LNCAP (cell line): ENCODE data around the gene LIFR.

Experiments used
- TF ChIP-seq, protein P1 (sequence below): fragments of 450-650 bp; IDR thresholded peaks from 2 replicates; pipeline ENCODE4 v1.5.1; 2017; ENCODE audit warnings: mild to moderate bottlenecking

The LIFR gene

DNA sequence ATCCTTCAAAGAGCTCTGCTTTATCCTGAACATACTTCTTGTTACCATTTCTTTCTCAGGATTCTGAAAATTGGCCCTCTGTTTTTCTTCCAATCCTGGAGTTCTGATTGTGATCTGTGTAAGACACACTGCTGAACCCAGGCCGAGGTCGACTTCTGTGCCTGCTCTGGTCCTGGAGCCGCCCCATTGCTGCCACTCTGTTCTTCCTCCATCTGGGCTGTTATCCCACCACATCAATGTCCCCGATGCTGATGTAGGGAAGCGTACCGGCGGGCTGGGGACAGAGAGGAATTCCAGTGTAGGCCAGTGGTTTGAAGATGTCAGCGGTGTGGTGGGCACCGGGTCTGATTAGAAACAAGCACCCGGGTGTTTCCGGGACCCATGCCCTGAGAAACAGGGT lies 102.5 kb downstream of the LIFR start:
- TF ChIP-seq, protein P1, sequence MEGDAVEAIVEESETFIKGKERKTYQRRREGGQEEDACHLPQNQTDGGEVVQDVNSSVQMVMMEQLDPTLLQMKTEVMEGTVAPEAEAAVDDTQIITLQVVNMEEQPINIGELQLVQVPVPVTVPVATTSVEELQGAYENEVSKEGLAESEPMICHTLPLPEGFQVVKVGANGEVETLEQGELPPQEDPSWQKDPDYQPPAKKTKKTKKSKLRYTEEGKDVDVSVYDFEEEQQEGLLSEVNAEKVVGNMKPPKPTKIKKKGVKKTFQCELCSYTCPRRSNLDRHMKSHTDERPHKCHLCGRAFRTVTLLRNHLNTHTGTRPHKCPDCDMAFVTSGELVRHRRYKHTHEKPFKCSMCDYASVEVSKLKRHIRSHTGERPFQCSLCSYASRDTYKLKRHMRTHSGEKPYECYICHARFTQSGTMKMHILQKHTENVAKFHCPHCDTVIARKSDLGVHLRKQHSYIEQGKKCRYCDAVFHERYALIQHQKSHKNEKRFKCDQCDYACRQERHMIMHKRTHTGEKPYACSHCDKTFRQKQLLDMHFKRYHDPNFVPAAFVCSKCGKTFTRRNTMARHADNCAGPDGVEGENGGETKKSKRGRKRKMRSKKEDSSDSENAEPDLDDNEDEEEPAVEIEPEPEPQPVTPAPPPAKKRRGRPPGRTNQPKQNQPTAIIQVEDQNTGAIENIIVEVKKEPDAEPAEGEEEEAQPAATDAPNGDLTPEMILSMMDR: no peak

DNA sequence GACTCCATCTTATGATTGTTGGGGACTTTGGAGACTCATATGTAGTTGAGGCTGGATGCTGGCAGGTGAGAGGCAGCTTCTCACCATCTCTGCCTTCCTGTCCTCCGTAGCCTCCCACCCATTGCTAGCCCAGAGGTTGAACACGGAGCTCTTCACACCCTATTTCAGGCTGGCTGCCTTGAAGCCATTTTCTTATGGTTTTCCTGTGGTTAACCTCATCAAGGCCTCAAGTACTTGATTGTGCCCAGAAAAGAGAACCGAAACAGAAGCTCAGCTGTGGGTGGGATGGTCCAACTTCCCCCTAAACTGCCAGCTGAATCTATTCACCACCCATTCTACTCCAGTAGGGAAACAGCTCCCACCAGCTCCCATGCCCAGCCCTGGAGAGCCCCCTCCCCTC lies 102.9 kb downstream of the LIFR start:
- TF ChIP-seq, protein P1: no peak

DNA sequence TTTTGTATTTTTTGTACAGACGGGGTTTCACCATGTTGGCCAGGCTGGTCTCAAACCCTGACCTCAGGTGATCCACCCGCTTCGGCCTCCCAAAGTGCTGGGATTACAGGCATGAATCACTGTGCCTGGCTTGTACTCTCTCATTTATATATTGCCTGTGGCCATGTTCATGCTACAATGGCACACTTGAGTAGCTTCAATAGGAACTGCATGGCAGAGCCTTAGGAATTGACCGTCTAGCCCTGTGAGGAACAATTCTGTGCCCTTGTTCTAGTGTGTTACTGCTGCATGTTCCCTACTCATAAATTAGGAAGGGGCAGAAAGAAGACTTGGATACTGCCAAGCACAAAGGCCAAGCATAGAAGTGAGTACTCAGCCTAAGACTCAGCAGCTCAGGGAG lies 104.2 kb downstream of the LIFR start:
- TF ChIP-seq, protein P1: no peak

DNA sequence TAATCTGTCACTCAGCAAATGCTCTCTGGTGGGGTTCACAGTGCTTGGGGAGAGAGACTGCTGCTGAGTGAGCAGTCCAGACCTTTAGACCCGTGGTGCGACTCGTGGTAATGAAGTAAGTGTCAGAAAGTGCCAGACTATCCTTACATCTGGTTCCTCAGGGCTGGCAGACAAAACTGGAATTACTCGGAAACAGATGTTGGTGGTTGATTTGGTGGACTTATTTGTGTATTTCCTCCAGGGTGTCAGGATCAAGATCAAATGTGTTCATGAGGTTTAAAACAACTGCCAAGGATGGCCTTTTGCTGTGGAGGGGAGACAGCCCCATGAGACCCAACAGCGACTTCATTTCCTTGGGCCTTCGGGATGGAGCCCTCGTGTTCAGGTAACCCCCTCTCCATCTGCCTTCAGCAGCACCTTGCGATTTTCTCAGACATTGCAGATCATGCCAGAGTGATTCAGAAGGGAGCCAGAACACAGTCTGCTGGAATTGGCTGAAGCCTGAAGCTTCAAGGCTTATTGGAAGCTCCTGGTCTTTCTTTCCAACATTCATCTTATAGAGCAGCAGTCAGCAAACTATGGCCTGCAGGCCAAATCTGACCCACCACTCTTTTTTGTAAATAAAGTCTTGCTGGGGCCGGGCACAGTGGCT lies 105.2 kb downstream of the LIFR start:
- TF ChIP-seq, protein P1: no peak

DNA sequence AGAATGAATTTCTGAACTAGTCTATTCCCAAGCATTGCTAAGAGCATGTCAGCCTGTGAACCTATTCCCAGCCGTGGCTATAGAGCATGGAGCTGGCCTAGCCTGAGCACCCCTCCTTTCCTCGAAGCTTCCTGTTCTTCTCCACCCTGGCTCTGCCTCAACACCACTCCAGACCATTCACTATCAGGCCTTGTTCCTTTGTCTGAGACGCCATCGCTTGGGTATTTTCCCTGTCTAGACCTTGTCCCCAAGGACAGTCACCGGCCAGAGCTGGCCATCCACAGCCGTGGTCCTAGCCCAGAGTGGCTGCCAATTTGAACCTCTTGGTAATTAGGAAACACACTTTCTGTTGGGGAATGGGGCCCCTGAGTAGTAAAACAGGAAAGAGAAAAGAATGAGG lies 105.8 kb downstream of the LIFR start:
- TF ChIP-seq, protein P1: no peak

DNA sequence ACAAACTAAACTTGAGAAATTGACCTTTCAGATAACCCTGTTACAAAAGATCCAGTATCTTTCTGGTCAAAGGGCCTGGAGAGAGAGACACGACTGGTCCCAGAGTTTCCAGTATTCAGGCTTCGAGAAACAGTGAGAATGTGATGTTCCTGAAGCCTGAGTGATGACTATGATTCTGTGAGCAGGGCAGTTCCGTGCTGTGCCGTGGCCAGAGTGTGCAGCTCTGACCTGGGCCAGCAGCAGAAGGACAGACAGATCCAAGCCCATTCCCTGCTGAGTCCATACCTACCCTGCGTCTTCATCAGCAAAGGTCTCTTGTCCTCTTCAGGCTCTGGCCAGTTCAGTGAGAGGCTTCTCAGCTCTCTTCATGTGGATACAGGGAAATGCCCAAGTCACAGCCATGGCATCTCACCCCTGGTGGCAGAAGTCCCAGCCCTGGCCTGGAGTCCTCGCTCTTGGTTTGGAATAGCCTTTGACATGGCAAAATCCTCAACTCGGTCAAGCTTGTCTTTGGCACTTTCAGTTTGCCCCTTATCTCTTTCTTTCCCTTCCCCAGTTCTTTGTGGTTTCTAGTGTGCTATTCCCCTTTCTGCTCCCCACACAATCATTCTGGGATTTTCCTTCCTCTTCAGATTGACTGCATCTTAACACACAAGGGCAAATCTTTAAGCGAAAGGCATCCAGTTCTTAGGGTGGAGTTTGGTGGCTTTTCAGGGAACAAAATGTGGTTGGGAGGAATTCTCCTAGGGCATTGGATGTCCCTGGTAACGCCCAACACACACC lies 107.7 kb downstream of the LIFR start:
- TF ChIP-seq, protein P1: no peak

DNA sequence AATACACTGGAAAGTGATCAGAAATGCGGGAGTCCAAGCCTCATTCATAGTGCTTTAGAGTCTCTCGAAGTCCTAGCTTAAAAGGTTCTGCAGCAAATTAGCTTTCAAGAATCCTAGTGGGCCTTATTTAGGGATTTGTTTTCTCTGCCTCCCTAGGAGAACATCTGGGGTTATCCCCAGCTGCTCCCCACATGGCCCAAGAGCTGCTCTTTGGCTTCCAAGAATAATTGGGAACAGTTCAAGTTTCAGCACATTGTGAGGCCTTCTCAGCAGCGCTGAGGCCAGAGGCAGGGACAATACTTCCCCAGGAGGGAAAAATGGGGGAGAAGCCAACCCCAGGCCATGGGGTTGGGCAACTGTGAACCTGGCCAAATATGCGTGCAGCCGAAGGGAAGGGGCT lies 108.7 kb downstream of the LIFR start:
- TF ChIP-seq, protein P1: no peak
